ENCODE measurements around the gene DDAH1. TPM values are rescaled to one million over a fixed set of nuclear protein-coding genes. Genes with fewer than 3 reads are reported as not detected.

Gene DDAH1
- total and polyA plus RNA-seq, 5 donors from 2014 or later, result 0.15 TPM; not detected in 4

- DNase-seq, result no peak
- no peaks in the 10 kb centered on the region for H3K4me1 Mint-ChIP-seq
- peaks cover 6% of the 10 kb centered on the region for H3K27me3 Mint-ChIP-seq
- Histone ChIP-seq H3K27me3 (ENCODE audit: control insufficient read depth, insufficient read depth, low read length) (no peaks in the 10 kb centered on the region), H3K9me3 (ENCODE audit: control insufficient read depth in 2 of 2, low read length in 2 of 2) (no peaks in the 10 kb centered on the region), H3K36me3 (ENCODE audit: control insufficient read depth, insufficient read depth, low read length) (no peaks in the 10 kb centered on the region), H3K27ac (ENCODE audit: insufficient read depth, low read length, poor library complexity, severe bottlenecking) (no peak overlapping the region), H3K4me1 (ENCODE audit: control insufficient read depth, insufficient read depth, low read length, poor library complexity, severe bottlenecking) (no peaks in the 10 kb centered on the region), H3K4me3 (ENCODE audit: low read depth, low read length) (no peak overlapping the region)
- no peak for ATAC-seq (ENCODE audit: low read depth in 2 of 2)
- H3K9me3 Mint-ChIP-seq, result peaks cover 0 to 2% (median 0%) of the 10 kb centered on the region in 7 donors
- H3K27ac Mint-ChIP-seq, result no peak overlapping the region
- no peak overlapping the region for H3K4me3 Mint-ChIP-seq
- H3K36me3 Mint-ChIP-seq, result no peaks in the 10 kb centered on the region
Observed at GRCh38 chr1:85484264-85484663, 19.3 kb upstream of the DDAH1 start.

GRCh38 chr1:85481688-85482087 is 16.7 kb upstream of the DDAH1 start:
- ATAC-seq (ENCODE audit: low read depth in 2 of 2) (no peak), DNase-seq (no peak)
- Histone ChIP-seq H3K27ac (ENCODE audit: insufficient read depth, low read length, poor library complexity, severe bottlenecking) (no peak overlapping the region), H3K4me3 (ENCODE audit: low read depth, low read length) (no peak overlapping the region), H3K9me3 (ENCODE audit: control insufficient read depth in 2 of 2, low read length in 2 of 2) (no peaks in the 10 kb centered on the region), H3K27me3 (ENCODE audit: control insufficient read depth, insufficient read depth, low read length) (no peaks in the 10 kb centered on the region), H3K36me3 (ENCODE audit: control insufficient read depth, insufficient read depth, low read length) (no peaks in the 10 kb centered on the region), H3K4me1 (ENCODE audit: control insufficient read depth, insufficient read depth, low read length, poor library complexity, severe bottlenecking) (no peaks in the 10 kb centered on the region)
- H3K27ac Mint-ChIP-seq, result no peak overlapping the region
- H3K4me3 Mint-ChIP-seq, result no peak overlapping the region
- peaks cover 0 to 2% (median 0%) of the 10 kb centered on the region in 7 donors for H3K9me3 Mint-ChIP-seq
- H3K4me1 Mint-ChIP-seq, result no peaks in the 10 kb centered on the region
- no peaks in the 10 kb centered on the region for H3K36me3 Mint-ChIP-seq
- H3K27me3 Mint-ChIP-seq, result no peaks in the 10 kb centered on the region

- DNase-seq (no peak), ATAC-seq (ENCODE audit: low read depth in 2 of 2) (no peak)
- Histone ChIP-seq H3K9me3 (ENCODE audit: control insufficient read depth in 2 of 2, low read length in 2 of 2) (no peaks in the 10 kb centered on the region), H3K4me1 (ENCODE audit: control insufficient read depth, insufficient read depth, low read length, poor library complexity, severe bottlenecking) (no peaks in the 10 kb centered on the region), H3K4me3 (ENCODE audit: low read depth, low read length) (no peak overlapping the region), H3K27ac (ENCODE audit: insufficient read depth, low read length, poor library complexity, severe bottlenecking) (no peak overlapping the region), H3K36me3 (ENCODE audit: control insufficient read depth, insufficient read depth, low read length) (no peaks in the 10 kb centered on the region), H3K27me3 (ENCODE audit: control insufficient read depth, insufficient read depth, low read length) (no peaks in the 10 kb centered on the region)
- Mint-ChIP-seq H3K27me3 (no peaks in the 10 kb centered on the region), H3K4me3 (no peak overlapping the region), H3K4me1 (no peaks in the 10 kb centered on the region), H3K36me3 (no peaks in the 10 kb centered on the region), H3K27ac (no peak overlapping the region), H3K9me3 (no peaks in the 10 kb centered on the region)
Observed at GRCh38 chr1:85480566-85480965, 15.6 kb upstream of the DDAH1 start.

GRCh38 chr1:85479491-85479890 is 14.5 kb upstream of the DDAH1 start:
- H3K36me3 Mint-ChIP-seq, result no peaks in the 10 kb centered on the region
- H3K9me3 Mint-ChIP-seq, result no peaks in the 10 kb centered on the region
- no peaks in the 10 kb centered on the region for H3K4me1 Mint-ChIP-seq
- Histone ChIP-seq H3K27ac (ENCODE audit: insufficient read depth, low read length, poor library complexity, severe bottlenecking) (no peak overlapping the region), H3K4me3 (ENCODE audit: low read depth, low read length) (no peak overlapping the region), H3K9me3 (ENCODE audit: control insufficient read depth in 2 of 2, low read length in 2 of 2) (no peaks in the 10 kb centered on the region), H3K27me3 (ENCODE audit: control insufficient read depth, insufficient read depth, low read length) (no peaks in the 10 kb centered on the region), H3K4me1 (ENCODE audit: control insufficient read depth, insufficient read depth, low read length, poor library complexity, severe bottlenecking) (no peaks in the 10 kb centered on the region), H3K36me3 (ENCODE audit: control insufficient read depth, insufficient read depth, low read length) (no peaks in the 10 kb centered on the region)
- no peak overlapping the region for H3K27ac Mint-ChIP-seq
- H3K4me3 Mint-ChIP-seq, result no peak overlapping the region
- H3K27me3 Mint-ChIP-seq, result no peaks in the 10 kb centered on the region
- no peak for ATAC-seq (ENCODE audit: low read depth in 2 of 2)
- DNase-seq, result no peak

- H3K9me3 Mint-ChIP-seq, result peaks cover 0 to 2% (median 0%) of the 10 kb centered on the region in 7 donors
- no peaks in the 10 kb centered on the region for H3K4me1 ChIP-seq (ENCODE audit: control insufficient read depth, insufficient read depth, low read length, poor library complexity, severe bottlenecking)
- no peak for DNase-seq
- H3K27ac Mint-ChIP-seq, result no peak overlapping the region
- no peaks in the 10 kb centered on the region for H3K36me3 Mint-ChIP-seq
- ATAC-seq (ENCODE audit: low read depth in 2 of 2), result no peak
- no peak overlapping the region for H3K4me3 Mint-ChIP-seq
- H3K36me3 ChIP-seq (ENCODE audit: control insufficient read depth, insufficient read depth, low read length), result no peaks in the 10 kb centered on the region
- no peaks in the 10 kb centered on the region for H3K9me3 ChIP-seq (ENCODE audit: control insufficient read depth in 2 of 2, low read length in 2 of 2)
- H3K4me3 ChIP-seq (ENCODE audit: low read depth, low read length), result no peak overlapping the region
- H3K4me1 Mint-ChIP-seq, result no peaks in the 10 kb centered on the region
- H3K27me3 Mint-ChIP-seq, result no peaks in the 10 kb centered on the region
- no peaks in the 10 kb centered on the region for H3K27me3 ChIP-seq (ENCODE audit: control insufficient read depth, insufficient read depth, low read length)
- H3K27ac ChIP-seq (ENCODE audit: insufficient read depth, low read length, poor library complexity, severe bottlenecking), result no peak overlapping the region
Observed at GRCh38 chr1:85478366-85478765, 13.4 kb upstream of the DDAH1 start.

GRCh38 chr1:85475055-85475454 is 10.1 kb upstream of the DDAH1 start:
- Mint-ChIP-seq H3K9me3 (peaks cover 0 to 5% (median 0%) of the 10 kb centered on the region in 7 donors), H3K4me1 (no peaks in the 10 kb centered on the region), H3K27me3 (no peaks in the 10 kb centered on the region), H3K4me3 (no peak overlapping the region), H3K27ac (no peak overlapping the region), H3K36me3 (no peaks in the 10 kb centered on the region)
- no peaks in the 10 kb centered on the region for H3K9me3 ChIP-seq (ENCODE audit: control insufficient read depth in 2 of 2, low read length in 2 of 2)
- H3K4me1 ChIP-seq (ENCODE audit: control insufficient read depth, insufficient read depth, low read length, poor library complexity, severe bottlenecking), result no peaks in the 10 kb centered on the region
- no peak for DNase-seq
- no peaks in the 10 kb centered on the region for H3K36me3 ChIP-seq (ENCODE audit: control insufficient read depth, insufficient read depth, low read length)
- no peaks in the 10 kb centered on the region for H3K27me3 ChIP-seq (ENCODE audit: control insufficient read depth, insufficient read depth, low read length)
- H3K4me3 ChIP-seq (ENCODE audit: low read depth, low read length), result no peak overlapping the region
- H3K27ac ChIP-seq (ENCODE audit: insufficient read depth, low read length, poor library complexity, severe bottlenecking), result no peak overlapping the region
- ATAC-seq (ENCODE audit: low read depth in 2 of 2), result no peak

- no peak overlapping the region for H3K27ac Mint-ChIP-seq
- no peaks in the 10 kb centered on the region for H3K36me3 ChIP-seq (ENCODE audit: control insufficient read depth, insufficient read depth, low read length)
- H3K9me3 Mint-ChIP-seq, result peaks cover 0 to 9% (median 3%) of the 10 kb centered on the region in 7 donors
- no peak overlapping the region for H3K27ac ChIP-seq (ENCODE audit: insufficient read depth, low read length, poor library complexity, severe bottlenecking)
- no peaks in the 10 kb centered on the region for H3K27me3 Mint-ChIP-seq
- DNase-seq (no peak), ATAC-seq (ENCODE audit: low read depth in 2 of 2) (no peak)
- H3K4me3 Mint-ChIP-seq, result no peak overlapping the region
- no peak overlapping the region for H3K4me3 ChIP-seq (ENCODE audit: low read depth, low read length)
- H3K4me1 ChIP-seq (ENCODE audit: control insufficient read depth, insufficient read depth, low read length, poor library complexity, severe bottlenecking), result no peaks in the 10 kb centered on the region
- H3K9me3 ChIP-seq (ENCODE audit: control insufficient read depth in 2 of 2, low read length in 2 of 2), result no peaks in the 10 kb centered on the region
- no peaks in the 10 kb centered on the region for H3K36me3 Mint-ChIP-seq
- no peaks in the 10 kb centered on the region for H3K27me3 ChIP-seq (ENCODE audit: control insufficient read depth, insufficient read depth, low read length)
- H3K4me1 Mint-ChIP-seq, result no peaks in the 10 kb centered on the region
Observed at GRCh38 chr1:85473390-85473789, 8.4 kb upstream of the DDAH1 start.

- no peaks in the 10 kb centered on the region for H3K9me3 ChIP-seq (ENCODE audit: control insufficient read depth in 2 of 2, low read length in 2 of 2)
- no peak for DNase-seq
- Mint-ChIP-seq H3K9me3 (peaks cover 0 to 9% (median 3%) of the 10 kb centered on the region in 7 donors), H3K36me3 (no peaks in the 10 kb centered on the region), H3K27me3 (peaks cover 6% of the 10 kb centered on the region), H3K4me1 (no peaks in the 10 kb centered on the region), H3K27ac (no peak overlapping the region), H3K4me3 (no peak overlapping the region)
- H3K4me3 ChIP-seq (ENCODE audit: low read depth, low read length), result no peak overlapping the region
- no peak overlapping the region for H3K27ac ChIP-seq (ENCODE audit: insufficient read depth, low read length, poor library complexity, severe bottlenecking)
- H3K36me3 ChIP-seq (ENCODE audit: control insufficient read depth, insufficient read depth, low read length), result no peaks in the 10 kb centered on the region
- H3K27me3 ChIP-seq (ENCODE audit: control insufficient read depth, insufficient read depth, low read length), result peaks cover 7% of the 10 kb centered on the region
- ATAC-seq (ENCODE audit: low read depth in 2 of 2), result no peak
- H3K4me1 ChIP-seq (ENCODE audit: control insufficient read depth, insufficient read depth, low read length, poor library complexity, severe bottlenecking), result no peaks in the 10 kb centered on the region
Observed at GRCh38 chr1:85471558-85471957, 6.6 kb upstream of the DDAH1 start.

Measured in CD4-positive, CD25-positive, alpha-beta regulatory T cell (primary cell).